PFSK-1 (cell line): ENCODE results near the gene VAV3.

Experiments
- POLR2AphosphoS5 ChIP-seq: IDR thresholded peaks from 2 replicates; pipeline ENCODE4 v1.6.1; 2012; ENCODE audit warnings: low read depth, mild to moderate bottlenecking, control low read depth, low read length, moderate library complexity
- REST ChIP-seq, 2 experiments: IDR thresholded peaks; 2 replicates each; pipeline versions ENCODE4 v1.6.1 to v1.8.0; 2011 to 2012; ENCODE audit warnings: low read depth in 2 of 2, low read length in 2 of 2, control low read depth in 1 of 2, inconsistent platforms in 1 of 2, mild to moderate bottlenecking in 1 of 2, moderate library complexity in 1 of 2; ENCODE audit not compliant: insufficient read depth in 1 of 2
- SIN3A ChIP-seq: IDR thresholded peaks from 2 replicates; pipeline ENCODE4 v1.6.1; 2012; ENCODE audit warnings: mild to moderate bottlenecking, low read length, moderate library complexity, borderline replicate concordance; ENCODE audit not compliant: insufficient read depth

- no peak for TF ChIP-seq POLR2AphosphoS5
- no peak for TF ChIP-seq REST (IDR thresholded peaks at IDR 0.05; ENCODE audit: insufficient read depth in 1 of 2, low read depth in 2 of 2, low read length in 2 of 2)
- TF ChIP-seq SIN3A: no peak
These were observed 16.3 kb upstream of the VAV3 start for GRCh38 chr1:107981277-107981676.
